ENCODE measurements around the gene ODAD3. TPM values are rescaled to one million over a fixed set of nuclear protein-coding genes. Genes with fewer than 3 reads are reported as not detected.
"Not testable (repeated sequence)": the region's sequence is repeated elsewhere in the genome, so short reads cannot be mapped to it uniquely, and the experiment has no call there.

The ODAD3 gene
- not detected for polyA plus RNA-seq

- Mint-ChIP-seq H3K36me3 (peaks cover 3 to 11% (median 9%) of the 10 kb centered on the region in 3 donors), H3K27me3 (ENCODE audit: low read depth in 3 of 3) (peaks cover 5 to 8% (median 6%) of the 10 kb centered on the region in 3 donors), H3K4me1 (peaks cover 24 to 32% of the 10 kb centered on the region in 2 donors), H3K9me3 (no peaks in the 10 kb centered on the region), H3K4me3 (peak within 1 kb of the TSS; percentile 99 to 100 (median 100)), H3K27ac (peak within 1 kb of the TSS; percentile 92 to 99 (median 98))
- peak; percentile 98 to 99 (median 99) for DNase-seq
Measured at GRCh38 chr19:11435057-11435832, at the start of gene ODAD3, which contains the start of gene PRKCSH. Gene ODAD3 (minus strand): TSS chr19:11435121. CDS start chr19:11435016, 105 bp downstream. Gene PRKCSH (plus strand): TSS chr19:11435635. CDS start chr19:11436118, 483 bp downstream.

- H3K4me3 Mint-ChIP-seq = no peak overlapping the region
- no peak overlapping the region for H3K27ac Mint-ChIP-seq
- H3K9me3 Mint-ChIP-seq = no peaks in the 10 kb centered on the region
- H3K27me3 Mint-ChIP-seq (ENCODE audit: low read depth in 3 of 3) = peaks cover 13 to 19% (median 16%) of the 10 kb centered on the region in 3 donors
- peaks cover 21% of the 10 kb centered on the region in 2 donors for H3K4me1 Mint-ChIP-seq
- DNase-seq = no peak
- peaks cover 0 to 7% (median 0%) of the 10 kb centered on the region in 3 donors for H3K36me3 Mint-ChIP-seq
Measured at GRCh38 chr19:11483366-11484111, 48.6 kb upstream of the ODAD3 start.

- H3K27ac Mint-ChIP-seq = peak overlapping the region in 3 of 6 donors; percentile 13 to 74 (median 65)
- peaks cover 0 to 7% (median 0%) of the 10 kb centered on the region in 3 donors for H3K36me3 Mint-ChIP-seq
- peak overlapping the region; percentile 45 to 79 (median 70) for H3K4me3 Mint-ChIP-seq
- peaks cover 21% of the 10 kb centered on the region in 2 donors for H3K4me1 Mint-ChIP-seq
- DNase-seq = peak; percentile 85 to 87 (median 85)
- no peaks in the 10 kb centered on the region for H3K9me3 Mint-ChIP-seq
- H3K27me3 Mint-ChIP-seq (ENCODE audit: low read depth in 3 of 3) = peaks cover 16 to 21% (median 18%) of the 10 kb centered on the region in 3 donors
Measured at GRCh38 chr19:11482384-11483050, 47.6 kb upstream of the ODAD3 start.

GRCh38 chr19:11481534-11482383 lies 46.8 kb upstream of the ODAD3 start:
- Mint-ChIP-seq H3K4me3 (peak overlapping the region; percentile 47 to 79 (median 70)), H3K4me1 (peaks cover 21% of the 10 kb centered on the region in 2 donors), H3K27ac (peak overlapping the region in 1 of 6 donors; percentile 55), H3K9me3 (no peaks in the 10 kb centered on the region), H3K27me3 (ENCODE audit: low read depth in 3 of 3) (peaks cover 16 to 21% (median 19%) of the 10 kb centered on the region in 3 donors), H3K36me3 (peaks cover 0 to 7% (median 0%) of the 10 kb centered on the region in 3 donors)
- DNase-seq = peak in 2 of 3 donors; percentile 46 to 50

- DNase-seq = no peak
- Mint-ChIP-seq H3K36me3 (peaks cover 0 to 7% (median 0%) of the 10 kb centered on the region in 3 donors), H3K4me1 (peaks cover 21% of the 10 kb centered on the region in 2 donors), H3K9me3 (no peaks in the 10 kb centered on the region), H3K4me3 (peak within 1 kb of the TSS; percentile 47 to 79 (median 70)), H3K27ac (peak within 1 kb of the TSS in 1 of 6 donors; percentile 55), H3K27me3 (ENCODE audit: low read depth in 3 of 3) (peaks cover 16 to 21% (median 19%) of the 10 kb centered on the region in 3 donors)
Measured at GRCh38 chr19:11480715-11481533, 46.0 kb upstream of the ODAD3 start, which contains the start of gene ELAVL3. Gene ELAVL3 (minus strand): TSS chr19:11481046. CDS start chr19:11480608, 438 bp downstream.

- Mint-ChIP-seq H3K27ac (no peak overlapping the region), H3K9me3 (no peaks in the 10 kb centered on the region), H3K27me3 (ENCODE audit: low read depth in 3 of 3) (peaks cover 16 to 25% (median 19%) of the 10 kb centered on the region in 3 donors), H3K36me3 (peaks cover 0 to 1% (median 0%) of the 10 kb centered on the region in 3 donors), H3K4me3 (no peak overlapping the region), H3K4me1 (peaks cover 21% of the 10 kb centered on the region in 2 donors)
- DNase-seq = no peak
Measured at GRCh38 chr19:11479898-11480714, 45.2 kb upstream of the ODAD3 start.

- Mint-ChIP-seq H3K27me3 (ENCODE audit: low read depth in 3 of 3) (peaks cover 16 to 25% (median 19%) of the 10 kb centered on the region in 3 donors), H3K4me1 (peaks cover 21% of the 10 kb centered on the region in 2 donors), H3K9me3 (no peaks in the 10 kb centered on the region), H3K4me3 (peak overlapping the region in 1 of 5 donors; percentile 46), H3K27ac (no peak overlapping the region), H3K36me3 (no peaks in the 10 kb centered on the region)
- no peak for DNase-seq
Measured at GRCh38 chr19:11479090-11479897, 44.4 kb upstream of the ODAD3 start.

GRCh38 chr19:11478167-11479089 lies 43.5 kb upstream of the ODAD3 start:
- peaks cover 21% of the 10 kb centered on the region in 2 donors for H3K4me1 Mint-ChIP-seq
- H3K27me3 Mint-ChIP-seq (ENCODE audit: low read depth in 3 of 3) = peaks cover 16 to 28% (median 19%) of the 10 kb centered on the region in 3 donors
- H3K4me3 Mint-ChIP-seq = peak overlapping the region in 1 of 5 donors; percentile 46
- H3K27ac Mint-ChIP-seq = no peak overlapping the region
- no peaks in the 10 kb centered on the region for H3K9me3 Mint-ChIP-seq
- DNase-seq = no peak
- no peaks in the 10 kb centered on the region for H3K36me3 Mint-ChIP-seq

- Mint-ChIP-seq H3K36me3 (no peaks in the 10 kb centered on the region), H3K4me1 (peaks cover 0 to 5% of the 10 kb centered on the region in 2 donors), H3K27ac (no peak overlapping the region), H3K4me3 (no peak overlapping the region), H3K9me3 (no peaks in the 10 kb centered on the region), H3K27me3 (ENCODE audit: low read depth in 3 of 3) (peaks cover 6 to 16% (median 14%) of the 10 kb centered on the region in 3 donors)
- no peak for DNase-seq
Measured at GRCh38 chr19:11475861-11476260, 40.9 kb upstream of the ODAD3 start.

GRCh38 chr19:11475343-11475742 lies 40.4 kb upstream of the ODAD3 start:
- not testable (repeated sequence) for H3K36me3 Mint-ChIP-seq, H3K9me3 Mint-ChIP-seq, H3K4me3 Mint-ChIP-seq, H3K4me1 Mint-ChIP-seq, H3K27ac Mint-ChIP-seq, DNase-seq
- H3K27me3 Mint-ChIP-seq (ENCODE audit: low read depth in 3 of 3) = peaks cover 8 to 16% (median 14%) of the 10 kb centered on the region in 3 donors
